Medulla oblongata (tissue), 1 donor: Measurements from ENCODE around the gene FITM2.

Source experiments
- DNase-seq: peaks from one replicate; pipeline ENCODE4 v3.0.0-alpha.2; 2015; ENCODE audit errors: extremely low spot score

Gene FITM2

GRCh38 chr20:44280387-44280786 is 30.6 kb downstream of the FITM2 start:
- DNase-seq: no peak

DNA sequence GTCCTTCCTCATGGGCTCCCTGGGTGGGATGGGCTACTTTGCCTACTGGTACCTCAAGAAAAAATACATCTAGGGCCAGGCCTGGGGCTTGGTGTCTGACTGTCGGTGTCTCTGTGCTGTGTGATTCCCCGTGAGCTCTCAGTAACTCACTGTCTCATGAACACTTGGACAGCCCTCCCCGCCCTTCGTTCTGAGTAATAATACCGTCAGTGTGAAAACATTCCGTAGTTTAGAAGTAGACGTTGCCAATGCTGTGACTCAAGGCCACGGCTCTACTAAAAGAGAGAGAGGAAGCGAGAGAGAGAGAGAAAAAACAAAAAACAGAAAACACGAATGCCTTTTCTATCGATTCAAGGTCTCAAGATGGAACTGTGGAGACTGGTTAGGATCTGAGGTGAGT is 31.8 kb downstream of the FITM2 start:
- no peak for DNase-seq

DNA sequence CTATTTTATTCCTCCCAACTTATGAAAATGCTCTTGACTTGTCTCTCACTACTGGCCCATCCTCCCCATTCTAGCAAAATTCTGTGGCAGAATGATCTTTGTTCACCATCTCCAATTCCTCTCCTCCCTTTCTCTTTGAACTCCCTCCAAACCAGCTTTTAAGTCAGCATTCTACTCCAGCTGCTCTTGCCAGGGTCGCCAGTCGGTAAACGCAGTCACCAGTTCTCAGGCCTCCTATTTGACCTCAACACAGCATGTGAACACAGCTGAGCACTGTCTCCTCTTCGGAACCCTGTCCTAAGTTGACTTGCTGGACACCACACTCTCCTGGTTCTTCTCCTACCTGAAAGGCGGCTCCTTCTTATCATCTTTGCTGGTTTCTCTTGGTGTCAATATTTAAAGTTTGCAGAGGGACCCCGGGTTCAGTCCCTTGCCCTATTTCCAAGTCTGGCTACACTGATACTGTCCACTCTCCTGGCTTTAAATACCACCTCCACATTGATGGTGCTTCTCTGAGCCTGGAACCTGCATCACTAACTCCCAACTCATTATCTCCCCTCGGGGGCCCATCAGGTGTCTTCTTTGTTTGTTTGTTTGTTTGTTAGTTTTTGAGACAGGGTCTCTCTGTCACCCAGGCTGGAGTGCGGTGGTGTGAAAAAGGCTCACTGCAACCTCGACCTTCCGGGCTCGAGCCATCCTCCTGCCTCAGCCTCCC is 36.5 kb downstream of the FITM2 start:
- no peak for DNase-seq

GRCh38 chr20:44273231-44274215 is 37.5 kb downstream of the FITM2 start:
- DNase-seq: no peak

DNA sequence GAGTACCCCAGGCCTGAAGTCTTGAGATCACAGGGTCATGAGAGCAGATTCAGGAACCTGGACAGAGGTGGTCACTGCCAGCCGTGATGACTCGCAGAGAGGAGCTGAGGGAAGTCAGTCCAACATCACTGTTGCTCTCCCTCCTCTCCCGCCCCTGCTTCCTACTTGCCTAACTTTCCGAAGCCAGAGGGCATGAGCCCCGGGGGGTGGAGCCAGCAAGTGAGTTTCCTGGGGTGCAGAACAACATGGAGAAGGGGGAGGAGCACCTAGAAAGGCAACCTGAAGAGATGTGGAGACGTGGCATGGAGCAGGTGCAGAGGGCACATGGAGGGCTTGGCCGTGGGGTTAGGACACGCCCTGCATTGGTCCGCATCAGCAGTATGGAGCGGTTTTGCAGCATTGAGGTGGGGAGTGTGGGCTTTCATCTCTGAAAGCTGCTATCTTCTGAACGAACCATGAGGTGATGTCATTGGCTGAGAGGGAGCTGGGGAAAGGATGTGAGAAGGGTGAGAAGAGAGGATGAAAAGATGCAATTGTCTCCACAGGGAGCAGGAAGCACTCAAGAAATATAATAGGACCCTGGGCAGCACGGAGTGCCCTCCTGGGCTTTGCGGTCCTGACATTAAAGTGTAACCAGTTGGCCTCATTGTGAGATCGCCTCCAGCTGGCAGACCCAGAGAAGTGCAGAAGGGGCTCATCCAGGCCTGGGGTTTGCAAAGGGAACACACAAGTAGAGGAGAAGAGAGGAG is 38.9 kb downstream of the FITM2 start:
- no peak for DNase-seq

GRCh38 chr20:44268802-44269201 is 42.2 kb downstream of the FITM2 start:
- no peak for DNase-seq

DNA sequence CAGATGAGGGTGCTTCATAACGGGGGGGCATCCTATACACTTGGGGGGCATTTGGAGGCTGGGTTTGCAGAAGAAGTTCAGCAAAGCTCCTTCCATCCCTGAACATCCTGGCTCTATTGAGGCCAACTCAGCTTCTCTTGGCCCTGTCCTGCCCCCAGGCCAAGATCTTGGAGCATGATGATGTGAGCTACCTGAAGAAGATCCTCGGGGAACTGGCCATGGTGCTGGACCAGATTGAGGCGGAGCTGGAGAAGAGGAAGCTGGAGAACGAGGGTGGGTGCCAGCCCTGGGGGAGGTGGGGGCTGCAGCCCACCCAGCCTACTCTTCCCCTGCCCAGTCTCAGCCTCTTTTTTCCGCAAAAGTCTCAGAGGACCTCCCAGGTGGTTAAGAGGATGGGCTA is 46.7 kb downstream of the FITM2 start:
- DNase-seq: no peak

DNA sequence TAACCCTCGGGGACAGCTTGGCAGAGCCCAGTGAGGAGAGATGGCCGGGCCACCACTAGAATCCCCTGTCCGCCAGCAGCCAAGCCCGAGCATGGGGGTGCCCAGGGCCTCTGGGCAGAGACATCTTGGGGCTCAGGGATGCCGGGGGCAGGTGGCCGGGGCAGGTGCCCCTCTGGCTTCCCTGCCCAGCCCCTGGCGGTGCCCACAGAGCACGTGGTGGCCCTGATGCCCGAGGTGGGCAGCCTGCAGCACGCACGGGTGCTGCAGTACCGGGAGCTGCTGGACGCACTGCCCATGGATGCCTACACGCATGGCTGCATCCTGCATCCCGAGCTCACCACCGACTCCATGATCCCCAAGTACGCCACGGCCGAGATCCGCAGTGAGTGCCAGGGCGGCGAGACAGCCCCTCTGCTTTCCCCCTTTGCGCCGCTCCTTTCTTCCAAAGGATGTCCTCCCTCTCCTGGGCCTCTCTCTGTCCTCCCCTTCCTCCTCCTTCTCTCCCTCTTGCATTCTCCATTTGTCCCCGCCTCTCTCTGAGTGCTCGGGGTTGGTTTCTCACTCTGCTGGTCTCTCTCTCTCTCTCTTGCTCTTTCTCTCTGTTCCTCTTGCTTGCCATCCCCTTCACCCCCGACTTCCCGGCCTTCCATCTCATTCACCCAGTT is 52.6 kb downstream of the FITM2 start:
- DNase-seq: no peak

GRCh38 chr20:44256961-44257360 is 54.0 kb downstream of the FITM2 start:
- DNase-seq: no peak

GRCh38 chr20:44255942-44256341 is 55.1 kb downstream of the FITM2 start:
- DNase-seq: no peak

DNA sequence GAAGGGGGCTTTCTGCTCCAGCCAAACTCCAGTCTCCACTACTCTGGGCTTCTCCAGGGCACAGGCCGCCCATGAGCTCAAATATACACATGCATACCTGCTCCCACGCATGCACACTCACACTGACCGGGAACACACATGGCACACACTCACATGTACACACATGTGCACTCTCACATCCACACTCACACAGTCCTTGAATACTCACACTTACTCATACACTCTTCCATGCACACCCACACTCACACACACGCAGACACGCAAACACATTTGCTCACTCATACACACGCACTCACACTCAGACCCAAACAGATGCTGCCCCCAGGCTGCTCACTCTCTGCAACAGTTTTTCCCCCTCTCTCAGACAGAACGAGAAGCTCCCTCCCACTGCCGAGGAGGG is 56.9 kb downstream of the FITM2 start:
- no peak for DNase-seq

DNA sequence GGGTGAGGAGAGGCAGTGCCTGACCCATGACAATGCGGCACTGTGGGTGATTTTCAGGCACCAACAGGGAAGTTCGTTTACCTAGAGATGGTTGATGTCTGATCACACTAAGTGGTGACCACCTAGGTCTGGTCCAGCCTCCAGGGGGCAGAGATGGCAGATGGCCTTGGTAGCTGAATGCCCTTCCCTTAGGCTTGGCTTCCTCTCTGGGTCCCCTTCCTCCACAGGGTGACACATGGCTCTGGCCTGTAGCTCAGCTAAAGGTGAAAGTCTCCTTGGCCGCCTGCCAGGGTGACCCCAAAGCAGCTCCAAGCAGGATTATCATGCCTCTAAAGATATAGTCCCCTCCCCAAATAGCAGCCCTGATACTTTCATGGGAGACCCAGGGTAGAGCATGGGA is 57.5 kb downstream of the FITM2 start:
- no peak for DNase-seq
